OCI-LY1 (cell line): ENCODE results near the gene VSTM4.
A peak's percentile ranks its signal among the peaks of the same experiment; 100 is the strongest.

Experiments used
- H2AFZ ChIP-seq: fragments of 200-600 bp; sonication (generic), shearing (Covaris generic); 2 replicates; pipeline ENCODE4 v1.6.0; 2014; ENCODE audit warnings: antibody characterized with exemption, mild to moderate bottlenecking, low read length
- H3F3A ChIP-seq: fragments of 200-600 bp; sonication (generic), shearing (Covaris generic); 2 replicates; pipeline ENCODE4 v1.6.0; 2014; ENCODE audit warnings: mild to moderate bottlenecking, antibody characterized with exemption, low read length, moderate library complexity; ENCODE audit not compliant: insufficient read depth
- H3K27ac ChIP-seq: fragments of 200-600 bp; sonication (generic); 2 replicates; pipeline ENCODE4 v1.5.1; 2014; ENCODE audit warnings: low read length, mixed run types, mild to moderate bottlenecking, low read depth; ENCODE audit not compliant: poor library complexity, severe bottlenecking
- H3K27me3 ChIP-seq: fragments of 200-600 bp; sonication (generic); 2 replicates; pipeline ENCODE4 v1.6.0; 2014; ENCODE audit warnings: antibody characterized with exemption, mild to moderate bottlenecking, low read length, moderate library complexity; ENCODE audit not compliant: insufficient read depth
- H3K36me3 ChIP-seq: fragments of 200-600 bp; sonication (generic); 2 replicates; pipeline ENCODE4 v1.6.1; 2014; ENCODE audit warnings: mild to moderate bottlenecking, antibody characterized with exemption, low read length, moderate library complexity, mixed read lengths; ENCODE audit not compliant: insufficient read depth
- H3K4me1 ChIP-seq: fragments of 200-600 bp; sonication (generic); 2 replicates; pipeline ENCODE4 v1.5.1; 2014; ENCODE audit warnings: mild to moderate bottlenecking, low read length, moderate library complexity; ENCODE audit not compliant: insufficient read depth, severe bottlenecking
- H3K4me2 ChIP-seq: fragments of 200-600 bp; sonication (generic), shearing (Covaris generic); 2 replicates; pipeline ENCODE4 v1.6.1; 2014; ENCODE audit warnings: low read length
- H3K4me3 ChIP-seq: fragments of 200-600 bp; sonication (generic); 2 replicates; pipeline ENCODE4 v1.5.1; 2014; ENCODE audit warnings: low read length, low read depth, mild to moderate bottlenecking, mixed read lengths; ENCODE audit not compliant: poor library complexity, severe bottlenecking
- H3K79me2 ChIP-seq: fragments of 200-600 bp; shearing (Covaris generic); 2 replicates; pipeline ENCODE4 v1.6.1; 2016; ENCODE audit warnings: mixed run types, low read length, mixed read lengths; ENCODE audit not compliant: insufficient read depth
- H3K9ac ChIP-seq: fragments of 200-600 bp; sonication (generic), shearing (Covaris generic); 2 replicates; pipeline ENCODE4 v1.6.1; 2014; ENCODE audit warnings: mild to moderate bottlenecking, low read length, mixed read lengths
- H3K9me2 ChIP-seq: fragments of 200-600 bp; sonication (generic), shearing (Covaris generic); 2 replicates; pipeline ENCODE4 v1.6.1; 2014; ENCODE audit warnings: low read depth, mild to moderate bottlenecking, low read length, mixed read lengths
- H3K9me3 ChIP-seq: fragments of 200-600 bp; shearing (Covaris generic); 2 replicates; pipeline ENCODE4 v1.6.1; 2014; ENCODE audit warnings: low read length, mixed read lengths
- H4K20me1 ChIP-seq: fragments of 200-600 bp; sonication (generic), shearing (Covaris generic); 2 replicates; pipeline ENCODE4 v1.6.0; 2016; ENCODE audit warnings: mild to moderate bottlenecking, low read length; ENCODE audit not compliant: insufficient read depth
- CTCF ChIP-seq: fragments of 200-600 bp; sonication (generic), shearing (Covaris generic); IDR thresholded peaks from 2 replicates; pipeline ENCODE4 v1.5.1; 2017; ENCODE audit warnings: mild to moderate bottlenecking, antibody characterized with exemption, low read length, moderate library complexity, mixed read lengths
- EZH2 ChIP-seq: fragments of 200-600 bp; sonication (generic), shearing (Covaris generic); IDR thresholded peaks from 2 replicates; pipeline ENCODE4 v1.8.0; 2017; ENCODE audit warnings: borderline replicate concordance, mixed run types, mild to moderate bottlenecking, antibody characterized with exemption, low read length, moderate library complexity, mixed read lengths

The VSTM4 gene, protein sequence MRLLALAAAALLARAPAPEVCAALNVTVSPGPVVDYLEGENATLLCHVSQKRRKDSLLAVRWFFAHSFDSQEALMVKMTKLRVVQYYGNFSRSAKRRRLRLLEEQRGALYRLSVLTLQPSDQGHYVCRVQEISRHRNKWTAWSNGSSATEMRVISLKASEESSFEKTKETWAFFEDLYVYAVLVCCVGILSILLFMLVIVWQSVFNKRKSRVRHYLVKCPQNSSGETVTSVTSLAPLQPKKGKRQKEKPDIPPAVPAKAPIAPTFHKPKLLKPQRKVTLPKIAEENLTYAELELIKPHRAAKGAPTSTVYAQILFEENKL

DNA sequence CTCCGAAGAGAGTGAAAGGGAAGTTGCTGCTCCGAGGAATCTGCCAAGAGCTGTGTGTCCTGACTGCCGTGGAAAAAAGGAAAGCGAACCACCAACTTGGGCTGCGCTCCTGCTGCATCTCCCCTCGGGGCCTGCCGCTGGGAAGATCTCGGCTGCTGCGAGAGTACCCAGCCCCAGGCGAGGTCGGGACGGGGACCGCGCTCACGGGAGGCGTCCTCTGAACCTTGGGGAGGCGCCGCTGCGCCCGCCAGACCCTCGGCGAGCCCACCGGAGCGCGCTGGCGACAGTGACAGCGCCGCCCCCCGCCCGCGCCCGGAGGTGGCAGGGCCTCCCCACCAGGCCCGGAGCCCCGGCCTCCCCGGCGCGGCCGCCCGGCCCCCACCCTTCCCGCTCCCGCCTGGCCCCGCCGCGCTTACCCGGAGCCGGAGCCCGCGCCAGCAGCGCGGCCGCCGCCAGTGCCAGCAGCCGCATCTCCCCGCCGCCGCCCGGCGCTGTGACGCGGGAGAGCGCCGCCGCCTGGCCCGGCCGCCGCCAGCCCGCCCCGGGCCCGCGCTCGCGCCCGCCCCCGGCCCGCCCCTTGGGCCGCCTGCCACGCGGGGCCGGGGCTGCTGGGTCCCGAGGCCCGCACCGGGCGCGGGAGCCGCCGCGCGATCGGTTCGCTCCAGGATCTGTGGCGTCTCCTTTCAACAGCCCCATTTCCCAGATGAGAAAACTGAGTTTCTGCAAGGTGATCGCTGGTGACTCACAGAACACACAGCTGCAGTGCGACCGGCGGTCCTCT, at the start of gene VSTM4:
TSS of gene VSTM4 (minus strand) at position 508 of the 781 bp plus-strand sequence. CDS start at position 471, 37 bp downstream.
- Histone ChIP-seq H3K4me1 (no peaks in the 10 kb centered on the region), H2AFZ (no peak within 1 kb of the TSS), H3K36me3 (no peaks in the 10 kb centered on the region), H4K20me1 (no peaks in the 10 kb centered on the region), H3K9me3 (no peaks in the 10 kb centered on the region), H3F3A (no peaks in the 10 kb centered on the region), H3K4me3 (no peak within 1 kb of the TSS), H3K79me2 (no peaks in the 10 kb centered on the region), H3K4me2 (no peak within 1 kb of the TSS), H3K9me2 (no peaks in the 10 kb centered on the region), H3K27me3 (0 out of 2 replicates have a peak, but pooled peaks cover 3% of the 10 kb centered on the region), H3K9ac (no peak within 1 kb of the TSS), H3K27ac (no peak within 1 kb of the TSS)
- TF ChIP-seq EZH2: no peak
- no peak for TF ChIP-seq CTCF

DNA sequence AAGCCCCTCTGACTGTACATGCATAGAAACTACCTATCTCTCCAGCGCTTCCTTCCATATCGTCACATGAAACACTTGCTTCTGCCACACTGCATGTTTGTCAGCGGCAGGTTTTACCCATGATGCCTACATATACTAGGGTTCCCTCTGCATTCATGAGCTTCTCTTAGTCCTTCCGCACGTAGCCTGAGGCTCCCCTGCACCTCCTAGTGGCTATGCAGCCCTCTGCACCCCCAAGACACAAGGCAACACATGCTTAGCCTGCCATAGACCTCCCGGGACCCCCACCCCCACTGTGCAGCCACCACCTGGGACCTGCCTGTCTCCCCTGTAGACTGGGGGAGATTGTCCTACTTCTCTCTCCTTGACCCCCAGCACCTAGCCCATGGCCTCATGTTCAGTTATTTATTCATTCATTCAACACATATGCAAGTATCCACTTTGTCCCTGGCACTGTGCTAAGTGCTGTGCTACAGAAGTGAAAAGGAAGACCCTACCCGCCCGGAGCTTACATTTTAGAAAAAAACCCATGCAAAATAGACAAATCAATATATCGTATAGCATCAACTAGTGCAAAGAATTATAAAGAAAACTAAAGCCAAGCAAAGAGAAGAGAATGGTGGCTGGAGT, 49.4 kb upstream of the VSTM4 start:
- no peak overlapping the region for H3K4me2 ChIP-seq
- H3K9ac ChIP-seq: no peak overlapping the region
- H3K79me2 ChIP-seq: no peaks in the 10 kb centered on the region
- H3K4me1 ChIP-seq: peaks cover 5% of the 10 kb centered on the region
- no peaks in the 10 kb centered on the region for H3K9me3 ChIP-seq
- TF ChIP-seq CTCF (peak; percentile 89), EZH2 (no peak)
- no peaks in the 10 kb centered on the region for H3F3A ChIP-seq
- H4K20me1 ChIP-seq: no peaks in the 10 kb centered on the region
- peak overlapping the region; percentile 81; the same call in 1 of the 2 replicates for H2AFZ ChIP-seq
- H3K27me3 ChIP-seq: no peaks in the 10 kb centered on the region
- no peaks in the 10 kb centered on the region for H3K9me2 ChIP-seq
- no peaks in the 10 kb centered on the region for H3K36me3 ChIP-seq
- H3K4me3 ChIP-seq: no peak overlapping the region
- no peak overlapping the region for H3K27ac ChIP-seq

GRCh38 chr10:49163741-49164140, 48.4 kb upstream of the VSTM4 start:
- TF ChIP-seq EZH2: no peak
- TF ChIP-seq CTCF: no peak
- no peaks in the 10 kb centered on the region for H3F3A ChIP-seq
- no peaks in the 10 kb centered on the region for H3K9me3 ChIP-seq
- H3K9ac ChIP-seq: no peak overlapping the region
- H3K9me2 ChIP-seq: no peaks in the 10 kb centered on the region
- no peak overlapping the region for H3K4me3 ChIP-seq
- H3K27me3 ChIP-seq: no peaks in the 10 kb centered on the region
- no peaks in the 10 kb centered on the region for H3K36me3 ChIP-seq
- H3K27ac ChIP-seq: no peak overlapping the region
- H2AFZ ChIP-seq: no peak overlapping the region
- peaks cover 5% of the 10 kb centered on the region for H3K4me1 ChIP-seq
- no peak overlapping the region for H3K4me2 ChIP-seq
- H4K20me1 ChIP-seq: no peaks in the 10 kb centered on the region
- H3K79me2 ChIP-seq: no peaks in the 10 kb centered on the region
